Measurements from ENCODE around the gene ETS1. TPM values are rescaled to one million over a fixed set of nuclear protein-coding genes. Genes with fewer than 3 reads are reported as not detected.
A peak's percentile ranks its signal among the peaks of the same experiment; 100 is the strongest.

ETS1 gene
- total and polyA plus RNA-seq, 10 donors = 58.1 to 455 (median 352) TPM

- no peaks in the 10 kb centered on the region for H3K9me3 ChIP-seq
- H3K36me3 ChIP-seq = no peaks in the 10 kb centered on the region
- no peak for DNase-seq
- no peak for TF ChIP-seq POLR2A (IDR thresholded peaks at IDR 0.05)
- no peak for TF ChIP-seq POLR2AphosphoS5 (IDR thresholded peaks at IDR 0.05)
- TF ChIP-seq, protein P1, sequence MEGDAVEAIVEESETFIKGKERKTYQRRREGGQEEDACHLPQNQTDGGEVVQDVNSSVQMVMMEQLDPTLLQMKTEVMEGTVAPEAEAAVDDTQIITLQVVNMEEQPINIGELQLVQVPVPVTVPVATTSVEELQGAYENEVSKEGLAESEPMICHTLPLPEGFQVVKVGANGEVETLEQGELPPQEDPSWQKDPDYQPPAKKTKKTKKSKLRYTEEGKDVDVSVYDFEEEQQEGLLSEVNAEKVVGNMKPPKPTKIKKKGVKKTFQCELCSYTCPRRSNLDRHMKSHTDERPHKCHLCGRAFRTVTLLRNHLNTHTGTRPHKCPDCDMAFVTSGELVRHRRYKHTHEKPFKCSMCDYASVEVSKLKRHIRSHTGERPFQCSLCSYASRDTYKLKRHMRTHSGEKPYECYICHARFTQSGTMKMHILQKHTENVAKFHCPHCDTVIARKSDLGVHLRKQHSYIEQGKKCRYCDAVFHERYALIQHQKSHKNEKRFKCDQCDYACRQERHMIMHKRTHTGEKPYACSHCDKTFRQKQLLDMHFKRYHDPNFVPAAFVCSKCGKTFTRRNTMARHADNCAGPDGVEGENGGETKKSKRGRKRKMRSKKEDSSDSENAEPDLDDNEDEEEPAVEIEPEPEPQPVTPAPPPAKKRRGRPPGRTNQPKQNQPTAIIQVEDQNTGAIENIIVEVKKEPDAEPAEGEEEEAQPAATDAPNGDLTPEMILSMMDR (IDR thresholded peaks at IDR 0.05 in 8 of 11, conservative IDR thresholded peaks at IDR 0.05 in 3 of 11) = no peak
- H3K27me3 ChIP-seq (replicated peaks in 1 of 7) = no peaks in the 10 kb centered on the region
- intact Hi-C loops (cut with DNase I; ENCODE audit: low total_unique reads) = no loop called here
- WGBS, 5 donors = 30 to 59% (median 35%) methylated on average over 2 of the region's 2 CpGs
- H3K4me1 ChIP-seq = peaks cover 10 to 90% (median 62%) of the 10 kb centered on the region in 6 donors
- peak overlapping the region in 5 of 8 donors; percentile 9 to 76 (median 32) for H3K27ac ChIP-seq
- H3K4me3 ChIP-seq = no peak overlapping the region
These were observed 6.7 kb downstream of the ETS1 start for GRCh38 chr11:128580612-128581011.

- no peak overlapping the region for H3K4me3 ChIP-seq
- H3K4me1 ChIP-seq = peaks cover 17 to 97% (median 66%) of the 10 kb centered on the region in 6 donors
- TF ChIP-seq POLR2AphosphoS5 (IDR thresholded peaks at IDR 0.05) = no peak
- TF ChIP-seq, protein P1 (IDR thresholded peaks at IDR 0.05 in 8 of 11, conservative IDR thresholded peaks at IDR 0.05 in 3 of 11) = no peak
- intact Hi-C loops (cut with DNase I; ENCODE audit: low total_unique reads) = no loop called here
- H3K27me3 ChIP-seq (replicated peaks in 1 of 7) = no peaks in the 10 kb centered on the region
- WGBS, 5 donors = 52 to 72% (median 60%) methylated on average over 4 of the region's 4 CpGs
- DNase-seq = no peak
- H3K27ac ChIP-seq = peak overlapping the region in 4 of 8 donors; percentile 28 to 76 (median 44)
- no peaks in the 10 kb centered on the region for H3K9me3 ChIP-seq
- H3K36me3 ChIP-seq = no peaks in the 10 kb centered on the region
These were observed 7.4 kb downstream of the ETS1 start for GRCh38 chr11:128579798-128580504.

- Histone ChIP-seq H3K36me3 (no peaks in the 10 kb centered on the region), H3K4me3 (peak overlapping the region in 1 of 8 donors; percentile 33), H3K27ac (peak overlapping the region in 7 of 8 donors; percentile 41 to 84 (median 75)), H3K27me3 (replicated peaks in 1 of 7) (no peaks in the 10 kb centered on the region), H3K9me3 (peaks cover 0 to 10% (median 0%) of the 10 kb centered on the region in 8 donors), H3K4me1 (peaks cover 24 to 98% (median 73%) of the 10 kb centered on the region in 6 donors)
- intact Hi-C loops (cut with DNase I; ENCODE audit: low total_unique reads) = no loop called here
- DNase-seq = no peak
- TF ChIP-seq POLR2A (IDR thresholded peaks at IDR 0.05) (no peak), POLR2AphosphoS5 (IDR thresholded peaks at IDR 0.05) (no peak)
- TF ChIP-seq, protein P1 (IDR thresholded peaks at IDR 0.05 in 8 of 11, conservative IDR thresholded peaks at IDR 0.05 in 3 of 11) = no peak
- WGBS, 5 donors = 63 to 82% (median 70%) methylated on average over 8 of the region's 8 CpGs
These were observed 10.8 kb downstream of the ETS1 start for GRCh38 chr11:128576555-128576954.

- peaks cover 24 to 97% (median 72%) of the 10 kb centered on the region in 6 donors for H3K4me1 ChIP-seq
- H3K4me3 ChIP-seq = peak overlapping the region in 1 of 8 donors; percentile 33
- DNase-seq = no peak
- peak overlapping the region; percentile 3 to 84 (median 76) for H3K27ac ChIP-seq
- no peaks in the 10 kb centered on the region for H3K36me3 ChIP-seq
- intact Hi-C loops (cut with DNase I; ENCODE audit: low total_unique reads) = no loop called here
- H3K27me3 ChIP-seq (replicated peaks in 1 of 7) = no peaks in the 10 kb centered on the region
- 16 to 24% (median 19%) methylated on average over 4 of the region's 4 CpGs for WGBS, 5 donors
- TF ChIP-seq, protein P1 (IDR thresholded peaks at IDR 0.05 in 8 of 11, conservative IDR thresholded peaks at IDR 0.05 in 3 of 11) = no peak
- TF ChIP-seq POLR2A (IDR thresholded peaks at IDR 0.05) (peak in 1 of 3 donors; percentile 19), POLR2AphosphoS5 (IDR thresholded peaks at IDR 0.05) (peak in 1 of 3 donors; percentile 84)
- peaks cover 0 to 10% (median 0%) of the 10 kb centered on the region in 8 donors for H3K9me3 ChIP-seq
These were observed 11.4 kb downstream of the ETS1 start for GRCh38 chr11:128575961-128576350.
